ENCODE data around the gene ZBED5.

GRCh38 chr11:10808553-10809372, 49.1 kb downstream of the ZBED5 start, which contains the start of gene EIF4G2:
- TF ChIP-seq CTCF (IDR thresholded peaks at IDR 0.05): peak in 2 of 12 donors; percentile 12 to 25
- TF ChIP-seq POLR2A (IDR thresholded peaks at IDR 0.05): peak; percentile 82 to 99

Data from heart left ventricle (tissue), 13 donors.